Measurements from ENCODE around the gene BCL2. TPM values are rescaled to one million over a fixed set of nuclear protein-coding genes. Genes with fewer than 3 reads are reported as not detected.

The BCL2 gene
- total RNA-seq, 1 donor from 2014 or later, result 18.7 TPM

- intact Hi-C loops (cut with DNase I), result no loop called here
- H3K27ac ChIP-seq, result no peak overlapping the region
- peaks cover 43% of the 10 kb centered on the region for H3K4me1 ChIP-seq
- no peak for TF ChIP-seq POLR2A (IDR thresholded peaks at IDR 0.05)
- TF ChIP-seq CTCF (IDR thresholded peaks at IDR 0.05), result no peak
- TF ChIP-seq POLR2AphosphoS5 (IDR thresholded peaks at IDR 0.05; ENCODE audit: insufficient read depth in 1 of 2, low read depth in 1 of 2), result no peak
- H3K4me3 ChIP-seq, result no peak overlapping the region
- H3K9me3 ChIP-seq, result no peaks in the 10 kb centered on the region
- no peaks in the 10 kb centered on the region for H3K27me3 ChIP-seq
- H3K36me3 ChIP-seq, result no peaks in the 10 kb centered on the region
- DNase-seq (ENCODE audit: extremely low spot score in 2 of 2), result no peak
Measured at GRCh38 chr18:63292831-63293683, 26.5 kb downstream of the BCL2 start.

GRCh38 chr18:63291278-63291677 lies 28.3 kb downstream of the BCL2 start:
- no peak overlapping the region for H3K4me3 ChIP-seq
- peaks cover 51% of the 10 kb centered on the region for H3K4me1 ChIP-seq
- intact Hi-C loops (cut with DNase I), result no loop called here
- no peak for DNase-seq (ENCODE audit: extremely low spot score in 2 of 2)
- H3K27ac ChIP-seq, result no peak overlapping the region
- TF ChIP-seq CTCF (IDR thresholded peaks at IDR 0.05) (no peak), POLR2AphosphoS5 (IDR thresholded peaks at IDR 0.05; ENCODE audit: insufficient read depth in 1 of 2, low read depth in 1 of 2) (no peak), POLR2A (IDR thresholded peaks at IDR 0.05) (no peak)
- no peaks in the 10 kb centered on the region for H3K36me3 ChIP-seq
- H3K27me3 ChIP-seq, result no peaks in the 10 kb centered on the region
- H3K9me3 ChIP-seq, result no peaks in the 10 kb centered on the region

- DNase-seq (ENCODE audit: extremely low spot score in 2 of 2), result no peak
- intact Hi-C loops (cut with DNase I), result no loop called here
Measured at GRCh38 chr18:63290821-63291200, 28.8 kb downstream of the BCL2 start.

GRCh38 chr18:63290166-63290820 lies 29.3 kb downstream of the BCL2 start:
- no peak overlapping the region for H3K27ac ChIP-seq

More at GRCh38 chr18:63290821-63291200, 28.8 kb downstream of the BCL2 start:
- no peak overlapping the region for H3K27ac ChIP-seq
- H3K9me3 ChIP-seq, result no peaks in the 10 kb centered on the region
- TF ChIP-seq POLR2A (IDR thresholded peaks at IDR 0.05), result no peak
- no peak for TF ChIP-seq POLR2AphosphoS5 (IDR thresholded peaks at IDR 0.05; ENCODE audit: insufficient read depth in 1 of 2, low read depth in 1 of 2)
- no peak for TF ChIP-seq CTCF (IDR thresholded peaks at IDR 0.05)
- no peak overlapping the region for H3K4me3 ChIP-seq
- peaks cover 54% of the 10 kb centered on the region for H3K4me1 ChIP-seq
- H3K27me3 ChIP-seq, result no peaks in the 10 kb centered on the region
- H3K36me3 ChIP-seq, result no peaks in the 10 kb centered on the region

More at GRCh38 chr18:63290166-63290820, 29.3 kb downstream of the BCL2 start:
- no peaks in the 10 kb centered on the region for H3K27me3 ChIP-seq
- no peak for DNase-seq (ENCODE audit: extremely low spot score in 2 of 2)
- intact Hi-C loops (cut with DNase I), result no loop called here
- H3K9me3 ChIP-seq, result no peaks in the 10 kb centered on the region
- H3K4me3 ChIP-seq, result no peak overlapping the region
- no peaks in the 10 kb centered on the region for H3K36me3 ChIP-seq
- TF ChIP-seq POLR2A (IDR thresholded peaks at IDR 0.05), result no peak
- no peak for TF ChIP-seq CTCF (IDR thresholded peaks at IDR 0.05)
- no peak for TF ChIP-seq POLR2AphosphoS5 (IDR thresholded peaks at IDR 0.05; ENCODE audit: insufficient read depth in 1 of 2, low read depth in 1 of 2)
- H3K4me1 ChIP-seq, result peaks cover 57% of the 10 kb centered on the region
